Activated naive CD4-positive, alpha-beta T cell (primary cell): Measurements from ENCODE around the gene CALHM4.

Source experiments
- DNase-seq, 4 experiments: peaks; one replicate each; lab custom pipeline; 2025; lab: John Stamatoyannopoulos, UW

CALHM4 gene, protein sequence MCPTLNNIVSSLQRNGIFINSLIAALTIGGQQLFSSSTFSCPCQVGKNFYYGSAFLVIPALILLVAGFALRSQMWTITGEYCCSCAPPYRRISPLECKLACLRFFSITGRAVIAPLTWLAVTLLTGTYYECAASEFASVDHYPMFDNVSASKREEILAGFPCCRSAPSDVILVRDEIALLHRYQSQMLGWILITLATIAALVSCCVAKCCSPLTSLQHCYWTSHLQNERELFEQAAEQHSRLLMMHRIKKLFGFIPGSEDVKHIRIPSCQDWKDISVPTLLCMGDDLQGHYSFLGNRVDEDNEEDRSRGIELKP

DNA sequence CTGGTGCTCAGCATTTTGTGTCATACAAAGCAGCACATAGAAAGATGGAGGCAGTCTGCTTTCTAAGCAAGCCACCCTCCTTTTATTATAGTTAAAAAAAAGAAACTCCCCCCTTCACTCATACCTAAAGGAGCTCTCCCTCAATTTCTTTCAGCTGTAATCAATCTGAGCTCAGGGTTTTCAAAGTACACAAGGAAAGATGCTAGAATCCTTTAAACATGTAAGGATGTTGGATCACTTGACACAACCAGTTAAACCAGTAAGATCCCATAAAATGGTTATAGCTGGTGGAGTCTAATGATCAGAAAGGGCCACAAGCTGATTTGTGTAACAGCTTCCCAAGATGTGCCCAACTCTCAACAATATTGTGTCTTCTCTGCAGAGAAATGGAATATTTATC is at the start of gene CALHM4:
TSS of gene CALHM4 (plus strand) at position 301 of the 400 bp plus-strand sequence. CDS start at position 344, 43 bp downstream.
- no peak for DNase-seq

DNA sequence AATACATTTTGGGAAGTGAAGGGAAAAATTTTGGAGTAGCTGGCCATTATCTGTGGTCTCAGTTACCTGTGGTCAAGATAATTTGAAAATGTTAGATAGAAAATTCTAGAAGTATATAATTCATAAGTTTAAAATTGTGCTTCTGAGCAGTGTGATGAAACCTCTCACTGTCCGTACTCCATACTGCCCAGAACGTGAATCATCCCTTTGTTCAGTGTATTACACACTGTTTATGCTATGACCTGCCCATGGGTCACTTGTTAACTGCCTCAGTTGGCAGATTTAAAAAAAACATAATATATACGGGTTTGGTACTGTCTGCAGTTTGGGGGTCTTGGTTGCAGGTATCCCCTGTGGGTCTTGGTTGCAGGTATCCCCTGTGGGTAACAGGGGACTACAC is 46.2 kb upstream of the CALHM4 start:
- DNase-seq: no peak

DNA sequence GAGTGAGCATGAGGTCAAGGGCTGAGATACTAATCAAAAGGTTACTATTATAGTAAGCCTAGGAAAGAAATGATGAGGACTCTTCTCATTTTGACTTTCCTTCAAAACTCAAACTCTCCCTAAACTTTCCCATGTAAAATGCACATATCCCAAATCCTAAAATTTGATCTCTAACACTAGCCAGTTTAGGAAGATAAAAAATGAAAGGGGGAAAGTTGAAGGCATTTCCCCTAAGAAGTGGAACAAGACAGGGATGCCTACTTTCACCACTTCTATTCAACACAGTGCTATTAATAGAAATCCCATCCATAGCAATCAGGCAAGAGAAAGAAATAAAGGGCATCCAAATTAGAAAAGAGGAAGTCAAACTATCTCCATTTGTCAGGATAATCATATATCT is 45.0 kb upstream of the CALHM4 start:
- DNase-seq: no peak

DNA sequence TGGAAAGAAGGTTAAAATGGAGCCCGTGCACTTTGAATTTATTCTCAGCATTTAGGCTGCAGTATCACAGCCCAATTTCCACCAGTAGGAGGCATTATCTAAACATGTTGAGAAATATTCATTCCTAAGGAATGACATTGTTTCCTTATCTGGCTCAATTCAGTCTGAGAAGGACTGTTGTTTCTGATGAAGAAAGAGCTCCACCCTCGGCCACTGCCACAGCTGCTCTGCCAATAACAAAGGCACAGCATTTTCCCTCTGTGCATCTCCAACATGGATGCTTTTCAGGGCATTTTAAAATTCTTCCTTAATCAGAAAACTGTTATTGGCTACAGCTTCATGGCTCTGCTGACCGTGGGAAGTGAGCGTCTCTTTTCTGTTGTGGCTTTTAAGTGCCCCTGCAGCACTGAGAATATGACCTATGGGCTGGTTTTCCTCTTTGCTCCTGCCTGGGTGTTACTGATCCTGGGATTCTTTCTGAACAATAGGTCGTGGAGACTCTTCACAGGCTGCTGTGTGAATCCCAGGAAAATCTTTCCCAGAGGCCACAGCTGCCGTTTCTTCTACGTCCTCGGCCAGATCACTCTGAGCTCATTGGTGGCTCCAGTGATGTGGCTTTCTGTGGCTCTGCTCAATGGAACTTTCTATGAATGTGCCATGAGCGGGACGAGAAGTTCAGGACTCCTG is 42.0 kb upstream of the CALHM4 start, which contains the start of gene CALHM5:
TSS of gene CALHM5 (plus strand) at position 216 of the 687 bp plus-strand sequence. CDS start at position 274, 58 bp downstream.
- no peak for DNase-seq

DNA sequence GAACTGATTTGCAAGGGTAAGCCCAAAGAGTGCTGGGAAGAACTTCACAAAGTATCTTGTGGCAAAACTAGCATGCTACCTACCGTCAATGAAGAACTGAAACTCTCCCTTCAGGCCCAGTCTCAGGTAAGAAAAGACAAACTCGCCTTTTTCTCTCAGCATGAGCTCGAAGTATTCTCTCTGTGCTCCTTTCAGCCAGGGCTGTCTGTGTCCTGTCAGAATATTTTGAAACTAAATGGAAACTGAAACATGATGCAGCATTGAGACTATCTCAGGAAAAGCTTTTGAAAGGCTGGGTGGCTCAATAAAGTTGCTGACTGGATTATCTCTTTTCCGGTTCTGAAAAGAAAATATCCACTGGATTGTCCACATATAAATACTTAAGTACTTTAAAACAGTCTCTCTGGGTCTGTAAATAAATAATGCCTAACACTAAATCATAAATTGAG is 41.4 kb upstream of the CALHM4 start:
- DNase-seq: no peak

DNA sequence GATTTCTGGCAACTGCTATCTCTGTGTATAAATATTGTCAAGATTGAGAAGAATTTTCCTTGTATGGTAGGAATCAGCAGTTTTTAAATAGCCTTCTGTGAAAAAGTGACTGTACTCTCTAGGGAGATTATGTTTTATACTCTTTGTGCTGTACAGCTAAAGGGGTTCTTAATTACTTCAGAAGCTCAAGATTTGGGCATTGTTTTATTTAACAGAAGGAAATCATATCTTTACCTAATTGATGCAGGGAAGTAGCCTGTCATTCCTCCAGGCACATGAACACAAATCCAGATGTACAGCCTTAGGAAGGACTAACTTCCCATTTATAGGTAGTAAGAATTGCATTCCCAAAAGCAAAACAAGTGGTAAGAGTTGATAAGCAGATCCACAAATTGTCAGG is 40.8 kb upstream of the CALHM4 start:
- no peak for DNase-seq

DNA sequence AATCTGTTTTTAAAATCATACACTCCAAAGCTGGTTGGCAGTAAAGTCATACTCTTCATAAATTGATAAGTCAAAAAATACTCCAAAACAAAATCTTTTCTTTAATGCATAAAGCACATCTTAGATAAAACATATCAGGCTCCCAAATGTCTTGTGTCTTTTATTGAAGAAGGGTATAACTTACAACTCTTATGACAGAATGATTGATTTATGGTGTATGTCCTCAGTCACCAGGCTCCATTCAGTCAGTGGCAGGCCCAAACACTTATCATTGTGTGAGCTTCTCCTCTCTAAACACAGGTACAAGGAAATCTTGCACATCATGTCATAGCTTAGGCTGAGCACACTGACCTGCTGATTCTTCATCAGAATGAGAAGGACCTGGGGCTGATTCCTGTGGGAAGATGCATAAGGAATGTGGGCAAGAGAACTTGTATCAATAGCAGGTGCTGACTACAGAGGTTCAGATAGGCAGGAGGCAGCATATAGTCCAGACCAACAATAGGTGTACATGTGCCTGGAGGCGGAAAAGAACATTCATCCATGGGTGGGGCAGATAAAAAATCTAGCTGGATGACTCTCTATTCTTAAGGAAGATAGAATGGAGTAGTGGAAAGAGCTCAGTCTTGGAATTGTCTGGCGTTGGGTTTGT is 40.2 kb upstream of the CALHM4 start:
- no peak for DNase-seq

DNA sequence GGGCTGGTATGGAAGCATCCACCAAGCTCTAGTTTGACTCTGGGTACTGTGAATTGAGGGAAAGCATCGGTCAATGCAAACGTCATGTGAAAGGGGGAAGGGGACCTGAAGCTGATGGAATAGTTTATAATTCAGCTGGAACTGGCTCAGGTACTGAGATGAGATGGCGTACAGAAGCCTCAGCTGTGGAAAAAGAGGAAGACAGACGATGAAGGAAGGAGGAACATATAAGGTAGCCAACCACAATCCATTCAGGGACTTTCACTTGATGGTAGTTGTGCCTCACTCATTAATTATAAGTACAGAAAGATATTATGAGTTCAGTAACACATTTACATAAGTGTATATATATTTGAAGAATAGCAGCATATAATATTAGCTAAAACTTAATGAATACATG is 39.4 kb upstream of the CALHM4 start:
- DNase-seq: no peak

DNA sequence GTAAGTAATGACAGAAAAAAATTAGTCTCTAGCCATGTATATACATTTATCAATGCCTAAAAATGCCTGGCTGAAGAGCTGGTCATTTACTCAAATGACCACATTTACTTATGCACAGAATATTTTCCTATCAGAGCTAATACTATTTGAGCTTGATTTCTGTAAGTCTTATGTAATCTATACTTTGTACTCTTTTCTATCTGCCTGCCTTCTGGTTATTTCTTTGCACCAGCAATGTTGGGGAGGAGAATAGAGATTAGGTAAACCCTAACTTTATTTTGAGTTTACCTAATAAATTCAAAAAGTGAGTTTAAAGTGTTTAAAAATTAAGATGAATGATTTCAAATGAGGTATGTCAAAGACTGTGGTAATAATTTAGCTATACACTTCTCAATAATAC is 38.4 kb upstream of the CALHM4 start:
- no peak for DNase-seq

DNA sequence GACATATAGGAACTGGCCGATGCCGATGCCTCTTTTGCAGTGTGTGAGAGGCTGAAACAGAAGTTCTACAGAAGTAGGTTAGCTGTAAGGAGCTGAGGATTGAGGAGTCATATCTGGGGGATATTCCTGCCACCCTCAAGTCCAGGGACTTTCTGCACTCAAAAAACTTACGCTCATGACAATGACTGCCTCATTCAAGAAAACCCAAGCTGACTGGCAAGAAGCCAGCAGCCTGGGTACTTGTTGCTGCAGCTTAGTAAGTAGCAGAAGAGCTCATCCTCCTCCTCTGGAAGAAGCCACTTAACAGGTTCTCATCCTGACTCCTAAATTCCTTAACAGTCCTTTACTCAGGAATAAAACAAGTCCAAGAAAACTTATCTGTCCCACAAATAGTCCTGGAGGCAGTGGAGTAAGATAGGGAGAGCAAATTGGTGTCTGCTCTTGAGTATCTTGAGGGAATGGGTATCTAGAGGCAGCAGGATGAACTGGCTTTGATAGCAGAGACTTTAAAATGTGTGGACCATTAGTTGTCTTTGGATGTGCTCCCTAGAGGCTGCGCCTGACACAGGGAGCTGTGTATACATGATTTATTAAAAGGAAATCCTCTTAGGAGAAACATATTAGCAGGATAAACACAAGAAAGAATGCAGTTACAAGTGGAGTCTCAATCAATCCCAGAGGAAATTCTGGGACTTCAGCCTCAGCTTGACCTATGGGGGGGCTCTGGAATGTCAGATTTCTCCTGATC is 34.8 kb upstream of the CALHM4 start:
- no peak for DNase-seq

DNA sequence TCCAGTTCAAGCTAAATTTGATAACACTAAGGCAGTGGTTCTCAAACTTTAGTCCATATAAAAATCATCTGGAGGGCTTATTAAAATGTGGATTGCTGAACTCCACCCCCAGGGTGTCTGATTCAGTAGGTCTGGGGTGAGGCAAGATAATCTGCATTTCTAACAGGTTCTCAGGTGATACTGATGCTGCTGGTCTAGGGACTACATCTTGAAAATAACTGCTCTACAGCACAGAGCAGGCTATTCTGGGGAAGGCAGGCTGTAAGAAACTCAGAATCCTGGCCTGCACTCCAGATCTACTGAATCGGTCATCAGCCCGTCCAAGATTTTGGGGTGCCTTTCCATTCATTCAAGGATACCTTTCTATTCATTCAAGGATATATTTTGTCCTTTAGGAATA is 30.7 kb upstream of the CALHM4 start:
- no peak for DNase-seq

DNA sequence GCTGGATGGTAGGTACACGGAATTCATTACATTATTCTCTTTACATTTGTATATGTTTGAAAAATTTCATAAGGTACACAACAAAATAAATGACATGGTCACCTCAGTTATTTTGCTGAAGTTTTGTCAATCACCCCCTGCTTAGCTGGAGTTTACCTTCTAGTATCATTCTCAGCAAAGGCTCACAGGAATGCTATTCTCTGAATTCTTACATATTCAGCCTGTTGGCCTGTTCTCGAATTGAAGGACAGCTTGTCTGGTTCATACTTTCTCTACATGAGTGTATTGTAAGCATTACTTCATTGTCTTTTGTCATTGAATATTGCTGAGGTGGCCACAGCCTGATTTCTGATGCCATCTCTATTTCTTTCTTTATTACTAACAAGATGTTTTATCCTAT is 29.3 kb upstream of the CALHM4 start:
- DNase-seq: no peak

DNA sequence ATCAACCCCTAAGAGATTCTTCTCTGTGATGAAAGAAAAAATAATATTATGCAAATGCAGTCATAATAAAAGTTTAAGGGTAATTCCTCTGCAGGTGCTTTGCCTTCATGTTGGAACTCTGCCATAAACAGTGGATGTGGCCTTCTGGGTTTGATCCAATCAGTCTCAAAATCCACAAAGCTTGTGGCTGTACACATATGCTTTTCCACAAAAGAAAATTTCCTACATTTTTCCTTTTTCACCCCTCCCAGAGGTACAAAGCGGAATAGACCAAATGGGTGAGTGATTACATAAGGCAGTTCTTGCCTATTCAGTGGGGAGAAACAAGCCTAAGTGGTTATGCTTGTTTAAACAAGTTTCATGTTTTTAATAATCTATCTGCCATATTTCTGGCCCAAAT is 25.4 kb upstream of the CALHM4 start:
- no peak for DNase-seq

DNA sequence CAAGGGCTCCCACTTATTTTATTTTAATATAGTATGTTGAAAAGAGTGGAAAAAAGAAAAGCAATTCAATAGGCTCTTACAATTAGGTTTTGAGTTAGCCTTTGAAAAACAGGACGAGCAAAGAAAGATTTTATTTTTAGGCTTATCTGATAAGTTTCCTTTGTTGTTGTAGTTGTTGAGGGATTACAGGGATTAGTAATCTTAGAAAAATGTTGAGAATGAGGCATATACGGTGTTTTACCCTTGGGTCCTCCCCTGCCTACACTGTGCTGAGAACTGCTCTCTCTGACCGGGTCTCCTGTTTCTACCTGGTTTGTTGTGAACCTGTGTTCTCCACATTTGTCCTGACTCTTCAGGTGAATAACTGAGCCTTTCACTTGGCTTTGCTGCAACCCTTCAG is 24.8 kb upstream of the CALHM4 start:
- DNase-seq: no peak

DNA sequence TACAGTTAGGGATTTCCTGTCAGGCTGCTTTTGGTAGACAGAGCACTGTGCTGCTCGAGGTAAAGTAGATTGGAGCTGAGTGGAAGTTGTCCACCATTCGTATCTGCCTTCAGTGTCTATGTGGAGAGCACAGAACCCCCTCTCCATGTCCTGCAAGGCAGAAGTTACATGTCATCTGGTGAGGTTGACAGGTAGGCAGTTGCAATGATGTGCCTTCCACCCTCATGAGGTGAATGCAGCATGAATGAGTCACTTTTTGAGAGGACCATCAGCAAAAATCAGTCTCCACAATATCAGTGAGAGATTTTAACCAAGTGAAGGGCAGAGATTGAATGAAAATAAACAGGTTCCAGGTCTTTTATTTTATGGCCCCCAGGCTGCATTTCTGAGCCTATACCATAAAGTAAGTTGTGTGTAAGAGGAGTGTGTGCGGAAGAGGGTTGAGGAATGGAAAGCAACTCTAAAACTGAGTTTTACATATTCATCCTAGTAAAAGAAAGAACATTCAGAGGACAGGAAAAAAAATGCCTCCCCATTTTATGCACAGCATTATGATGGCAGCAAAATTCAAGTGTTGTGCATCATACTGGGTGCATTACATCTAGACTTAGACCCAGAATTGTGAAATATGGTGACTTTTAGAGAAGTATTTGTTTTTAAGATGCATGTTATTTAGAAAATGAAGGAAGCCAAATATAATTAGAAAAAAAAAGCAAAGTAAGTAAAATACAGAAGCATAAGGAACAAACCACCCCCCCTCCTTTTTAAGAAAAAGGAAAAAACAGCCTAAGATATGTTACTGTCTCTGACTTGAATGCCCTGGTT is 23.9 kb upstream of the CALHM4 start:
- DNase-seq: no peak

DNA sequence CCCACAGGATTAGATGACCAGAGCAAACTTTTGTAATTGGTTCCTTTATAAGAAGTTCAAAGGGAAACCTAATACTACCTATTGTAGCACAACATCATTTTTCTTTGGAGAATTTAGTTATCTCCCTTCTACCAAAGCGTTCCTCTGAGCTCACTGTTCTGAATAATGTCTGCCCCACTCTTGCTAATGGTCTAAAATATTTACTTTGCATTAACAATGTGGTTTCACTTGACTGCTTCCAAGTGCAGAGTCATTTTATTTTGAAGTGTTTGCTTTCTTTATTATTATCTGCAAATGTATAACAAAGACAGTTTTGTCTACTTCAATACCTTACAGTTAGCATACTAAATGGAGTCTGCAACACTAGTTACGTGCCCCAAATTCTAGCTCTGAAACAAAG is 23.1 kb upstream of the CALHM4 start:
- no peak for DNase-seq

DNA sequence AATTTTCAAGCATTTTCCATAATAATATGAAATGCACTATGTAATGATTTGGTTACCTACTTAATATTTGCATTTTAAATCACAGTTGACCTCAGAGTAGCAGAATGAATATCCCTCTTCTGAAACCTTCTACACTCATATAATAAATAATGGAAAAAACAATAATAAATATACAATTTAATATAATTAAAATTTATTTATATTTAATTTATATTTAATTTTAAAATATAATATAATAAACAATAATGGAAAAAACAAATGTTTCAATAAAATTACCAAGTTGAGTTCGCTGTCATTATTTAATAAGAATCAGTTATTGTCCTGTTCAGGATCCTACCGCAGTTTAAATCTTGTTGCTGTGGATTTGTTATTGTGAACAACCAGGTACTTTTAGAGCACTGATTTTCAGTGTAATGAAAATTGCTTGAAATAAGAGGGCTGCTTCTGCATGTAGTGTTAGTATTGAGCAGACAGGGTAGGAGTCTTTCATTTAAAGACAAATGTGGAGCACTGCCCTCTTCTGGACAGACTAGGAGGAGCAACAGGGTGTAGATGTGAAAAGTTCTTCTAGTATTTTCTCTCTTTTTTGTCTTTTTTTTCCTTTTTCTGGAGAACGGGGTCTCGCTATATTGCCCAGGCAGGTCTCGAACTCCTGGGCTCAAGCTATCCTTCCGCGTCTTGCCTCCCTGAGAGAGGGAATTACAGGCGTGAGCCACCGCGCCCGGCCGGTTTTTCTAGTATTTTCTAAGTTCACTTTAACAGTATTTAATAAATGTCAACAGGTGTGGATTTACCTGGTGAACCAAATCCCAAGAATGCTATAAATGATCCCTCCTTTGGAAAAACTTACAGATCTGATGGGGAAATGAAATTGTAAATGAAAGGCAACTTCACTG is 21.6 kb upstream of the CALHM4 start:
- peak in 2 of 4 experiments; percentile 38 to 40 for DNase-seq

DNA sequence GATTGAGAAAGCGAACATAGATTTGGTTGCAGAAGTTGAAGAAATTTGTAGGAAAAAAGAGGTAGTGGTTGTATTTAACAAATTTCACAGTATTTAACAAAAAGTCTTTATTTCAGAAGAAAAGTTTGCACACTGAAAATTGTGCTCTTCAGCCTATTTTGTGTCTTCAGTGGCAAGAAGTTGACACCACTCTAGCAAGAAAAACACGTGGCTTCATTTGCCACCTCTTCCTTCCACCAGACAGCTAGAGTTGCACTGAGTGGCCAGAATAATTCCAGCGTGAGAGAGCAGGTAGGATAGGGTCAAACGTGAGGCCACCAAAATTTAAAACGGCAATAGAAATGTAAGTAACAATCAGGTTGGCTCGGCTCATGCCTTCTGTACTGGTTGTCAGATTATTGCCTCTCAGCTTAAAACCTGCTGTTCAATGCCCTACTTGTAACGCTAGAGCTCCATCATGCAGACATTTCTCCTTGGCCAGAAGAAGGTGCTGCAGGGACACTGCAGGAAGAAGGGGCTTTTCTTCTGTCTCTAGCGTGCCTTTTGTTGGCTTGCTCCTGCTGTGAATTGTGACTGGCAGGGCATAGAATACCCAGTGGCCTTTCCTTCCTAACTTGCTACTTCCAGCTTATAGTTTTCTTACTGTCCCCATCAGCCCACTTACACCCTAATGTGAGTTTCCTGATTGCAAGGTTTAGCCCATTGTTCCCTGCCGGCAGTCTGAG is 20.2 kb upstream of the CALHM4 start:
- no peak for DNase-seq

DNA sequence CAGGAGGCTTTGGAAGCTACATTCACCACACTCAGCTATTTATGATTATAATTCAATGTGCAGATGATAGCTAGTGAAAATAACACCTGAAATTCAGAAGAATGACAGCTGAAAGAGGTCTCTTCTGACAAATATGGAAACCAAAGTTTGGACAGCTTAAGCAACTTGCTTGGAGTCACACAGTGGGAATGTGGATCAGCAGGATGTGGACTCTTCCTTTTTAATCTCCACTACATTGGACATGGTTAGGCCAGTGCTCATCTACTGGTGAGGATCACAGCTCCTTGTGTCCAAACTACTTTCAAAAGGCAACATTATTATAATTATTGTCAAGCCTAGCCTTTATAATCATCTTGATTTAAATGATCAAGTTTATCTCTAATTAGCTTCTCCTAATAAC is 18.4 kb upstream of the CALHM4 start:
- DNase-seq: no peak

DNA sequence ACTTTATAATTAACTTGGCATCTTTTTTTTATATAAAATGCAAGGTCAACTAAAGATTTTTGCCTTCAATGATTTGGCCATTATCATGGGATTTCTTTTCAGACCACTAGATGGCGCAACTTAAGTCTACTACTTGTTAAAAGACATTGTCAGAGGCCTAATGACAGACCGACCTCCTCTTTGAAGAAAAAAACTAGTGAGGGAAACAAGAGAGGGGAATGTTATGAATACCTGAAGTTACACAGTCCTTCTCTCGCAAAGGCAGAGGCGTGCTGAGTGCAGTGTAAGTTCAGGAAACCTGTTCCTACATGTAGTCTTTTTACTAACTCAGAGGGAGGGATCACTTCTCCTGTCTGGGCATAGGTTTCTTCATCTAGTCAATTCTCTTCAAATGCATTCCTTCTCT is 17.3 kb upstream of the CALHM4 start:
- DNase-seq: no peak
